Retina (tissue), 1 donor: ENCODE results near the gene IL4R.
"Not testable (repeated sequence)": the region's sequence is repeated elsewhere in the genome, so short reads cannot be mapped to it uniquely, and the experiment has no call there.

Experiments
- DNase-seq: peaks from one replicate; pipeline ENCODE4 v3.0.0-alpha.2; 2016

IL4R gene

DNA sequence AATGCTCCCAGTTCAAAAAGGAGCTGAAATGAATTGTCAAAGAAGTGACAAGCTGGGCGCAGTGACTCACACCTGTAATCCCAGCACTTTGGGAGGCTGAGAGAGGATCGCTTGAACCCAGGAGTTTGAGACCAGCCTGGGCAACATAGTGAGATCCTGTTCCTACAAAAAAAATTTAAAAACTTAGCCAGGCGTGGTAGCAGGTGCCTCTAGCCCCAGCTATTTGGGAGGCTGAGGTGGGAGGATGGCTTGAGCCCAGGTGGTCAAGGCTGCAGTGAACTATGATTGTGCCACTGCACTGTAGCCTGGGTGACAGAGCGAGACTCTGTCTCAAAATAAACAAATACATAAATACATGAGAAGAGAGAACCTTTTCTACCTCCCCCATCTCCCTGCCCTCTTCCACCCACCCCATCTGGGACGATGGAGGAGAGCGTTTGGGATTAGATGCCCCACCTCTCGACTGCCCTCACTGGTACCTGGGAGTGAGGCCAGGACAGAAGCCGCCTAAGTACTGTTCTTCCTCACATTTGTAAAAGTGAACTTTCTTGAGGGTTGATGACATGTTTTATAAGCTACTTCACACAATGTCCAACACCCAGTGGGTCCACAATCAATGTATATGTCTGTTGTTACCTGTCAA lies 2.4 kb downstream of the IL4R start:
- no peak for DNase-seq

- DNase-seq: no peak
Observed at GRCh38 chr16:27317320-27317719, 3.5 kb downstream of the IL4R start.

DNA sequence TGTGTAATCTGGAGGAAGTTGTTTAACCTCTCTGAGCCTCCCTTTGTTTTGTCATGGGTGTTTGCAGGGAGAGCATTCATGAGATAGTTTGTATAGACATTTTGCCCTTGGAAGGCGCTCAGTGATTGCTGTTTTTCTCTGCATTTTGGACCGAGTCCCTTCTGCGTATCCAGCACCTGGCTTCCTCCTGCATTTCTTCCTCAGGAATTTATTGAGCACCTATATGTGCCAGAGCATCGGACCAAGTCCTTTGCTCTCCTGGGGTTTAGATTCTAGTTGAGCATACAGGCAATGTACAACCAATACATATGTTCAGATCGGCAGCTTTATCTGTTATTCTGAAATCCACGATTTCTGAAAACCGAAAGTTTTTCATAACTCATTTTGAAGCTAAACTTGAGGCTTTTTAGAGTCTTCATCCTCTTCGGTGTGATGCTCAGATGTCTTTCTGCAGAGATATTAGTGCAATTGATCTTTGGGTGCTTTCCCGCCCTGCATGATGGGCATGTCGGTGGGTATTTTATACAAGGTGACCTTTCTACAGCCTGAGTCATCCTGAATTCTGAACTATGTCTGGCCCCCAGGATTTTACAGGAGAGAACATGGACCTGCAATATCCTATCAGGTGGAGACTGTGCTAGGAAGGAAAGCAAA lies 4.1 kb downstream of the IL4R start:
- DNase-seq: no peak

- DNase-seq: no peak
Observed at GRCh38 chr16:27318392-27319256, 4.8 kb downstream of the IL4R start.

DNA sequence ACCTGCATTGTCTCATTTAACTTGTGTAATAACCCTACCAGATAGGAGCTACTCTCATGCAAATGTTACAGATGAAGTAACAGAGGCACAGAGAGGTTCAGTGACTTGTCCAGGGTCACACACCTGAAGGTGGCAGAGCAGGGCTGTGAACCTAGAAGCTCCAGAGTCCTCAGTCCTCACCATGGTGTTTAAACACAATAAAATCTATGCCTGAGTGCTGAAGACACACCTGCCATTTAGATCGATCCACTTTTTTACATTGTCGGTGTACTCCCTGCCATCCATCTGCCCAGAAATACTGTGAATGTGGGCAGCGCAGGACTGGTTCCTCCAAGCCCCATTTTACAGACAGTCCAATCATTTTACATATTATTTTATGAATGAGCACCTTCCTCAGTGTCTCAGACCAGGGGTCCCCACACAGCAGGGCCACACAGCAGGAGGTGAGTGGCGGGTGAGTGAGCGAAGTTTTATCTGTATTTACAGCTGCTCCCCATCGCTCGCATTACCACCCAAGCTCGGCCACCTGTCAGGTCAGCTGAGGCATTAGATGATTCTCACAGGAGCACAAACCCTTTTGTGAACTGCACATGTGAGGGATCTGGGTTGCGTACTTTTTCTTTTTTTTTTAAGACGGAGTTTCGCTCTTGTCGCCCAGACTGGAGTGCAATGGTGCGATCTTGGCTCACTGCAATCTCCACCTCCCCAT lies 5.6 kb downstream of the IL4R start:
- no peak for DNase-seq

DNA sequence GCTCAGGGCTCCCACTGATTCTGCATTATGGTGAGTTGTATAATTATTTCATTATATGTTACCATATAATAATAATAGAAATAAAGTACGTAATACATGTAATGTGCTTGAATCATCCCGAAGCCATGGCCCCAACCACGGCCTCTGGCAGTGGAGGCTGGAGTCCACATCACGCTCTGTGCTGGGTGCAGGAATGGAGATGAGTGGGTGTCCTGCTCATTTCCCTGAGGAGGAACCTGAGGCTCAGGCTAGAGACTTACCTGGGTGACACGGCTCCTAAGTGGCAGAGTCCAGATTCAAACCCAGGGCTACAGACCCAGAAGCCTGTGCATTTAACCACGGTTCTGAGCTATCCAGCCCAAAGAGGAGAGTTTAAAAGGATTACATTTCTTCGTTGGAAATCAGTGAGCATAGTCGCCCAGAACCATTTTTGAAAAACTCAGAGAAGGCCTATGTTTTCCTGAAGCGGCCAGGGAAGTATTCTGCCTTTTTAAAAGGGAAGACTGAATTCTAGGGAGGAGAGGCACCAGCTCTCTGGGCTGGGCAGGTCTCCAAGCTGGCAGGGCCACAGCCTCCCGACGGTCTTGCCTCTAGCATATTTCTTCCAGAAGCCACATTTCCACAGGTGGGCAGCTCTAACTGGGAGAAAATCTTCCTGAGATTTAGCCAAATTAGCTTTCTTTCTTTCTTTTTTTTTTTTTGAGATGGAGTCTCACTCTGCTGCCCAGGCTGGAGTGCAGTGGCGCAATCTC lies 6.7 kb downstream of the IL4R start:
- DNase-seq: no peak

- DNase-seq: no peak
Observed at GRCh38 chr16:27321013-27321915, 7.5 kb downstream of the IL4R start.

DNA sequence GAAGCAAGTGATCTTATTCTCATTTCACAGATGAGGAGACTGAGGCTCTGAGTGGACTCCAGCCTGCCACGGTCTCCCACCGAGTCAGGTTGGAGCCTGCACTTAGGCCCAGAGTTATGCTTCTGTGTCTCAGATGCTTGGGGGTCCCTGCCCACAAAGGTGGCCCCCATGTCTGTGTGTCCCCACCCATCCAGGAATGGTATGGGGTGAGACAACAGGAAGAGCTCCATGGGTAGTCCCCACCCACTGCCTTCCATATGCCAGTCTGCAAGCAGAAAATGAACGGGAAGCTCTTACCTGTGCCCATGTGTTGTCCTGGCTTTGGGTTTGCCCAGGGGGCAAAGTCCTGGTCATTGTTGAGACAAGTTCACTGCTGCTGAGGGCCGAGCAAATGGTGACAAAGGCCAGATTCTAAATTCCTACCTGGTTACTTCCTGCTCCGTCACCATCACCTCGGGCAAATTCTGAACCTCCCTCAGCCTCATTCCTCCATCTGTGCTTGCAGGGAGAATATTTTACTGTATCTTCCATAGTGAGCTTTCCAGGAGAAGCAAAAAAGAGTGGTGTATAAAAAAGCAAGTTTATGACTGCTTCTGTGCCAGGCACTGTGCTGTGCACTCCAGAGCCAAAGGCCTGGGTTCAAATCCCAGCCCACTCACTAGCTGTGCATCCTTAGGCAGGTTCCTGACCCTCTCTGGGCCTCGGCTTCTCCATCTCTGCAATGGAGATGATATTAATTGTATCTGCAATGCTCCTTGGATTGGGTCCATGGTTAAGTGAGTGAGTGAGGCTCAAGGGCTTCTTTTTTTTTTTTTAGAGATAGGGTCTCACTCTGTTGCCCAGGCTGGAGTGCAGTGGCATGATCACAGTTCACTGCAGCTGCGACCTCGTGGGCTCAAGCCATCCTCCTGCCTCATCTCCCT lies 9.3 kb downstream of the IL4R start:
- no peak for DNase-seq

GRCh38 chr16:27323781-27324561 lies 10.2 kb downstream of the IL4R start:
- no peak for DNase-seq

- DNase-seq: no peak
Observed at GRCh38 chr16:27324851-27325301, 11.1 kb downstream of the IL4R start.

DNA sequence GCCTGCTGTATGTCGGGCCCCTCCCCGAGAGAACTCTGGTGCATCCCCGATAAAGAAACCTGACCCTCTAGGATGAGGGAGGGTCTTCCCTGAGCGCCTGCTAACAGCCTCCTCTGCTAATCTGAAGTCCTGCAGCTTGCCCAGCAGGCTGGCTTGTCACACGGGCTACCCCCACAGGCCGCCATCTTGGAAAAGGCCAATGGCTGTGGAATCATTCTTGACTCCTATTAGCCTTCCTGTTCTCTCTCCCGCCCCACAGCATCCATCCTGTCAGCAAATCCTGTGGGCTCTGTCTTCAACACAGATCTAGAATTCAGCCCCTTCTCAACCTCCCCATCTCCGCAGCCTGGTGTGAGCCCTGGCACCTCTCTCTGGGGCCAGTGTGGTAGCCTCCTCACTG lies 12.0 kb downstream of the IL4R start:
- DNase-seq: no peak

DNA sequence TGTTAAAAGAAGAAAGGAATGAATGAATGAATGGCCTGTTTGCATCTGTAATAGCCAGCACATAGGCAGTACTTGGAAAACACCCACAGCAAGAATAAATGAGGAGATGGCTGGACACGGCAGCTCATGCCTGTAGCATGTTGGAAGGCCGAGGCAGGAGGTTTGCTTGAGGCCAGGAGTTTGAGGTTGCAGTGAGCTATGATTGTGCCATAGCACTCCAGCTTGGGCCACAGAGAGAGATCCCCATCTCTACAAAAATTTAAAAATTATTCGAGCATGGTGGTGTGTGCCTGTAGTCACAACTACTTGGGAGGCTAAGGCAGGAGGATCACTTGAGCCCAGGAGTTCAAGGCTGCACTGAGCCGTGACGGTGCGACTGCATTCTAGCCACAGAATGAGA lies 12.5 kb downstream of the IL4R start:
- DNase-seq: no peak

DNA sequence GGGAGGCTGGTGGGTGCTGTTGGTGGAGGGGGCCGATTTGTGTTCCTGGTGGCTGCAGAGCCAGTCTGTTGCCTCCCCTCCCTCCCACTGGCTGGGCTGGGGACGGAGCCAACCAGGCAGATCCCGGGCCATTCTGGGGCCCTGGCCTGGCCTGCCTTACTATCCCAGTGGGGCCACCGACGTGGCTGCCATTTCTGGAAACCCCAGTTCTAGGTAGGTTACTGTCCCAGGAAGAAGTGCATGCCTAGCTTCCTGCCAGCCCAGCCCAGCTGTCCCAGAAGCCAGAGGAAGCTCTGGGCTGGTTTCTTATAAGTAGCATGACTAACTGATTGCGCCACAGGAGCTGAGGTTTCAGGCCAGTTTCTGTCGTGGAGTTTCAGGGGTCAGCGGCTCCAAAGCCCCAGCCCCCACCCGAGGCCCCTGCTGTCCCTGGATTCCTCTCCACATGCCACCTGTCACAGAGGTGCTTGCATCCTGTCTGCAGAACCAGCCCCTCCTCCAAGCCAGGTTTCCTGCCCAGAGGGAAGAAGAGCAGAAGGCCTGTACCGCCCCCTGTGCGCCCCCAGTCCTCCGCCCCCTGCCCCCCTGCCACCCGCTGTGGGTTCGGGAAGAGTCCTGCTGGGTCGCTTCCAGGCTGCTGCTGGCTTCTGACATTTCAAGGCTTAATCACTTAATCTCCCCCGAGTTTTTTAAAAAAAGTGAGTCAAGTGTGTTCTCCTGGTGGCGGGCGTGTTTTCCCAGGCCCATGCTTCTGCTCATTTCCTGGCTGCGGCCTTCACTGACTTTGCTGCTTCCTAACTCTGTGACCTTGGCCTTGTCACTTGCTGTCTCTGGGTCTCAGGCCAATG lies 13.2 kb downstream of the IL4R start:
- no peak for DNase-seq

- DNase-seq: no peak
Observed at GRCh38 chr16:27327586-27327915, 13.8 kb downstream of the IL4R start.

GRCh38 chr16:27328937-27329336 lies 15.2 kb downstream of the IL4R start:
- no peak for DNase-seq

- not testable (repeated sequence) for DNase-seq
Observed at GRCh38 chr16:27329376-27330079, 15.8 kb downstream of the IL4R start.

DNA sequence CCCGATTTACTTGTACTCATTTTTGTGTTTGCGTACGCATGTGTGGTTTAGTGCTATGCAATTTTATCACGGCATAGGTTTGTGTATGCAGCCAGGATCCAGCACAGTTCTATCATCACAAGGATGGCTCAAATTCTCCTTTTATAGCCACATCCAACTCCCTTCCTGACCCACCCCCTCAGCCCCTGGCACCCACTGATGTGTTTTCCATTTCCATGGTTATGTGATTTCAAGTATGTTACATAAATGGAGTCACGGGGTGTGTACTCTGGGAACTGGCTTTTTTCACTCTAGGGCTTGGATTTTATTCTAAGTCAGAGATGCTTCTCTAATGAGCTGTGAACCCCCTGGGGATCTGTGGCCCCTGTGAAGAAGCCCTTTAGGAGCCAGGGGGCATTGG lies 16.8 kb downstream of the IL4R start:
- no peak for DNase-seq

- DNase-seq: no peak
Observed at GRCh38 chr16:27332105-27332504, 18.3 kb downstream of the IL4R start.
